HCT116 (cell line): ENCODE measurements around the gene ALK. TPM values are rescaled to one million over a fixed set of nuclear protein-coding genes. Genes with fewer than 3 reads are reported as not detected.

Experiments
- ATAC-seq: fragments of 200-7000 bp; cut with Tn5 transposase; 2 replicates; pipeline ENCODE4 v1.9.1; 2020; ENCODE audit warnings: mild to moderate bottlenecking, moderate library complexity
- BruUV-seq: library from RNA; stranded (reverse); fragments of 400-500 nt; replicated peaks from 2 replicates; lab custom pipeline; 2021; lab: Mats Ljungman, UMichigan
- CTCF ChIA-PET: fragments of 300-600 bp; sonication (Branson Sonifier 250); formaldehyde crosslinking; loops from one replicate; lab custom pipeline; 2021; ENCODE audit warnings: antibody characterized with exemption; lab: Charles Lee
- POLR2A ChIA-PET: fragments of 300-600, 350-600 bp; sonication (Branson Sonifier 250); formaldehyde crosslinking; loops from one replicate; lab custom pipeline; 2021; ENCODE audit warnings: antibody characterized with exemption; lab: Charles Lee
- RAD21 ChIA-PET, 2 experiments: fragments of 300-600 bp; sonication (Branson Sonifier 250); formaldehyde crosslinking; loops; one replicate each; lab custom pipeline; 2023; ENCODE audit warnings: low total read pairs in 2 of 2; ENCODE audit not compliant: uncharacterized antibody in 2 of 2, unreplicated experiment in 2 of 2, low non-redundant PET in 1 of 2; lab: Charles Lee
- DNase-seq: peaks from one replicate; pipeline ENCODE4 v3.0.0-alpha.2; 2010; ENCODE audit warnings: low read depth, low spot score
- H2AFZ ChIP-seq: fragments of 200-600 bp; shearing (Covaris generic), sonication (generic); 2 replicates; pipeline ENCODE4 v1.6.1; 2017; ENCODE audit warnings: low read depth, mixed run types, mixed read lengths, antibody characterized with exemption, low read length; ENCODE audit not compliant: poor library complexity, severe bottlenecking
- H3K27ac ChIP-seq: 2 replicates; pipeline ENCODE4 v1.5.1; 2012; ENCODE audit warnings: low read depth, low read length
- H3K27me3 ChIP-seq: fragments of 200-600 bp; sonication (generic); 2 replicates; pipeline ENCODE4 v1.6.1; 2016; ENCODE audit warnings: mixed run types, low read length, mixed read lengths; ENCODE audit not compliant: insufficient read depth
- H3K36me3 ChIP-seq, 2 experiments: fragments of 200-500 bp in 1 of 2; fragments of 200-600 bp in 1 of 2; sonication (Bioruptor generic) in 1 of 2; sonication (generic) in 1 of 2; 2 replicates each; pipeline versions ENCODE4 v1.5.1 to v1.6.1; 2014 to 2016; ENCODE audit warnings: low read length in 2 of 2, inconsistent platforms in 1 of 2, mixed read lengths in 1 of 2, mixed run types in 1 of 2; ENCODE audit not compliant: insufficient read depth in 2 of 2, control insufficient read depth in 1 of 2
- H3K4me1 ChIP-seq, 2 experiments: fragments of 200-600 bp in 1 of 2; sonication (generic) in 1 of 2; 2 replicates each; pipeline versions ENCODE4 v1.5.1 to v1.6.1; 2012 to 2017; ENCODE audit warnings: low read length in 2 of 2, inconsistent platforms in 1 of 2, mild to moderate bottlenecking in 1 of 2, mixed read lengths in 1 of 2, mixed run types in 1 of 2, moderate library complexity in 1 of 2; ENCODE audit not compliant: insufficient read depth in 2 of 2, control insufficient read depth in 1 of 2
- H3K4me2 ChIP-seq: fragments of 200-600 bp; sonication (generic); 2 replicates; pipeline ENCODE4 v1.6.1; 2017; ENCODE audit warnings: mixed run types, low read length, mixed read lengths
- H3K4me3 ChIP-seq, 2 experiments: fragments of 200-600 bp in 1 of 2; sonication (generic) in 1 of 2; replicated peaks in 1 of 2; 2 replicates each; pipeline ENCODE4 v1.5.1; 2011 to 2016; ENCODE audit warnings: low read length in 2 of 2, control low read depth in 1 of 2, low read depth in 1 of 2, mild to moderate bottlenecking in 1 of 2, mixed read lengths in 1 of 2, mixed run types in 1 of 2
- H3K79me2 ChIP-seq: fragments of 200-600 bp; sonication (generic); 2 replicates; pipeline ENCODE4 v1.6.1; 2017; ENCODE audit warnings: mild to moderate bottlenecking, mixed run types, low read length, moderate library complexity, mixed read lengths; ENCODE audit not compliant: insufficient read depth
- H3K9ac ChIP-seq: fragments of 200-600 bp; sonication (generic); 2 replicates; pipeline ENCODE4 v1.6.1; 2016; ENCODE audit warnings: low read length, mixed read lengths
- H3K9me2 ChIP-seq: fragments of 200-600 bp; sonication (generic), shearing (Covaris generic); 2 replicates; pipeline ENCODE4 v1.6.1; 2017; ENCODE audit warnings: mixed run types, mild to moderate bottlenecking, moderate library complexity; ENCODE audit not compliant: insufficient read depth
- H3K9me3 ChIP-seq, 2 experiments: fragments of 200-500 bp in 1 of 2; fragments of 200-600 bp in 1 of 2; sonication (Bioruptor generic) in 1 of 2; sonication (generic) in 1 of 2; 2 replicates each; pipeline ENCODE4 v1.6.1; 2014 to 2017; ENCODE audit warnings: low read length in 2 of 2, mixed read lengths in 2 of 2, inconsistent platforms in 1 of 2, low read depth in 1 of 2, mild to moderate bottlenecking in 1 of 2, mixed run types in 1 of 2, moderate library complexity in 1 of 2; ENCODE audit not compliant: control insufficient read depth in 1 of 2, insufficient read depth in 1 of 2
- H4K20me1 ChIP-seq: fragments of 200-600 bp; sonication (generic), shearing (Covaris generic); 2 replicates; pipeline ENCODE4 v1.6.1; 2017; ENCODE audit warnings: mixed run types, mild to moderate bottlenecking, moderate library complexity; ENCODE audit not compliant: insufficient read depth
- CBX3 ChIP-seq: IDR thresholded peaks from 2 replicates; pipeline ENCODE4 v1.6.1; 2012; ENCODE audit warnings: low read depth
- CEBPB ChIP-seq: IDR thresholded peaks from 2 replicates; pipeline ENCODE4 v1.6.1; 2012; ENCODE audit warnings: low read depth
- EGR1 ChIP-seq: IDR thresholded peaks from 2 replicates; pipeline ENCODE4 v1.6.1; 2012; ENCODE audit warnings: low read depth
- ELF1 ChIP-seq: IDR thresholded peaks from 2 replicates; pipeline ENCODE4 v1.6.1; 2012; ENCODE audit warnings: low read depth, borderline replicate concordance
- EZH2 ChIP-seq: fragments of 200-600 bp; sonication (generic); IDR thresholded peaks from 2 replicates; pipeline ENCODE4 v1.6.1; 2017; ENCODE audit warnings: antibody characterized with exemption, mixed run types
- EZH2phosphoT487 ChIP-seq: fragments of 200-600 bp; IDR thresholded peaks from 2 replicates; pipeline ENCODE4 v1.6.1; 2018; ENCODE audit warnings: antibody characterized with exemption, borderline replicate concordance
- RAD21 ChIP-seq: IDR thresholded peaks from 2 replicates; pipeline ENCODE4 v1.6.1; 2012; ENCODE audit warnings: low read depth, mild to moderate bottlenecking
- SP1 ChIP-seq: IDR thresholded peaks from 2 replicates; pipeline ENCODE4 v1.6.1; 2012; ENCODE audit warnings: low read depth
- SRF ChIP-seq: IDR thresholded peaks from 2 replicates; pipeline ENCODE4 v1.6.1; 2012; ENCODE audit warnings: low read depth
- YY1 ChIP-seq: IDR thresholded peaks from 2 replicates; pipeline ENCODE4 v1.6.1; 2011; ENCODE audit warnings: low read length, low read depth, moderate library complexity, mild to moderate bottlenecking; ENCODE audit not compliant: insufficient replicate concordance; ENCODE audit errors: extremely low read depth
- intact Hi-C: fragments of 100-400 bp; cut with micrococcal nuclease; formaldehyde crosslinking; loops from 2 replicates; pipeline ENCODE4 v1.10.0; 2022
- total RNA-seq: library from RNA; stranded (reverse); gene quantifications from one replicate; pipeline ENCODE4 v1.2.1, GENCODE V29; 2021; ENCODE audit not compliant: unreplicated experiment
- TF ChIP-seq, protein P1 (sequence below): IDR thresholded peaks from 2 replicates; pipeline ENCODE4 v1.6.1; 2012

The ALK gene
- total RNA-seq, 1 experiment from 2014 or later, result not detected

DNA sequence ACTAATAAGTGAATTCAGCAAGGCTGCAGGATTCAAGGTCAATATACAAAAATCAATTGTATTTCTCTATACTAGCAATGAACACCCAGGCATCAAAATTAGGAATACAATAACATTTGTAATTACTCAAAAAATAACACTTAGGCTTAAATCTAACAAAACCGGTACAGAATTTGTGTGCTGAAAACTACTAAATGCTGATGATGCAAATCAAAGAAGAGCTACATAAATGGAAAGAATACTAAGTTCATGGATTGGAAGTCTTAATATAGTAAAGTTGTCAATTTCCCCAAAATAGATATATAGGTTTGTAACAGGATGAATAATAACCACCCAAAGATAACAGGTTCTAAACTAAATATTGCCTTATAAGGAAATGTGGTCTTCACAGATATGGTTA, 286.5 kb downstream of the ALK start:
- ATAC-seq, result no peak
- TF ChIP-seq YY1 (no peak), RAD21 (no peak), ELF1 (no peak), SRF (no peak), CBX3 (no peak), CEBPB (no peak)
- TF ChIP-seq, protein P1, sequence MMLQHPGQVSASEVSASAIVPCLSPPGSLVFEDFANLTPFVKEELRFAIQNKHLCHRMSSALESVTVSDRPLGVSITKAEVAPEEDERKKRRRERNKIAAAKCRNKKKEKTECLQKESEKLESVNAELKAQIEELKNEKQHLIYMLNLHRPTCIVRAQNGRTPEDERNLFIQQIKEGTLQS, result no peak
- Histone ChIP-seq H3K9me2 (no peaks in the 10 kb centered on the region), H2AFZ (no peak overlapping the region), H3K9ac (no peak overlapping the region), H4K20me1 (no peaks in the 10 kb centered on the region), H3K27ac (no peak overlapping the region), H3K4me2 (no peak overlapping the region), H3K4me1 (no peaks in the 10 kb centered on the region), H3K4me3 (no peak overlapping the region), H3K9me3 (no peaks in the 10 kb centered on the region), H3K27me3 (peaks cover 43% of the 10 kb centered on the region), H3K79me2 (no peaks in the 10 kb centered on the region), H3K36me3 (no peaks in the 10 kb centered on the region)
- no peak for DNase-seq
- RAD21 ChIA-PET, result no interaction called here
- CTCF ChIA-PET, result no interaction called here
- intact Hi-C loops, result loop anchor here (5.0 kb wide), 1 partner anchor 207 kb away; no protein-coding TSS in a partner anchor
- BruUV-seq, result no TSS peak
- POLR2A ChIA-PET, result no interaction called here

DNA sequence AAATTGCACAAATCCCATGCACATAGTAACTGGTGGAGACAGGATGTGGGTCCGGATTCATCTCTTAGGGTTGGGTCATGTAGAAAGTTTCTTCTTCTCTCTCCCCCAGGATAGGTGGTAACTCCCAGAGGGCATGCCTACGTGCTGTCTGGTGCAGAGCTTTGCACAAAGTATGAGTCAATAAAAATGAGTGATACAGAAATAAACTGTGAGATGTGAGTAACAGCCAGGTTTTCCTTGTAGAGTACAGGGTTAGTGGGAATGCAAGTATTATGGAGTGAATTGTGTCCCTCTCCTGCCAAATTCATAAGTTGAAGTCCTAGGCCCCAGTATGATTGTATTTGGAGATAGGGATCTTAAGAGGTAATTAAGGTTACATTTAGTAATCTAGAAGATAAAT, 289.4 kb downstream of the ALK start:
- no peak for DNase-seq
- ATAC-seq, result no peak

More for the DNA sequence above, 289.4 kb downstream of the ALK start:
- Histone ChIP-seq H4K20me1 (no peaks in the 10 kb centered on the region), H3K79me2 (no peaks in the 10 kb centered on the region), H3K4me1 (no peaks in the 10 kb centered on the region), H2AFZ (no peak overlapping the region), H3K27me3 (peaks cover 46% of the 10 kb centered on the region), H3K9me3 (no peaks in the 10 kb centered on the region), H3K36me3 (no peaks in the 10 kb centered on the region), H3K27ac (no peak overlapping the region), H3K9me2 (no peaks in the 10 kb centered on the region), H3K4me3 (no peak overlapping the region), H3K4me2 (no peak overlapping the region), H3K9ac (no peak overlapping the region)
- ChIA-PET RAD21 (no interaction called here), CTCF (no interaction called here), POLR2A (no interaction called here)
- intact Hi-C loops, result no loop called here
- TF ChIP-seq SP1 (no peak), EZH2 (no peak), EZH2phosphoT487 (no peak), EGR1 (no peak)
- BruUV-seq, result no TSS peak
